ENCODE results near the gene CNNM3. TPM values are rescaled to one million over a fixed set of nuclear protein-coding genes. Genes with fewer than 3 reads are reported as not detected.
A peak's percentile ranks its signal among the peaks of the same experiment; 100 is the strongest.

Gene CNNM3
- total RNA-seq, 4 donors from 2014 or later = 3.7 to 10.2 (median 5.5) TPM

- Histone ChIP-seq H3K4me3 (no peak overlapping the region), H3K36me3 (peaks cover 12 to 69% (median 17%) of the 10 kb centered on the region in 3 donors), H3K27me3 (no peaks in the 10 kb centered on the region), H3K27ac (peak overlapping the region in 1 of 4 donors; percentile 42), H3K4me1 (peaks cover 13 to 55% (median 22%) of the 10 kb centered on the region in 3 donors), H3K9me3 (no peaks in the 10 kb centered on the region)
- WGBS, 2 donors = 58 to 76% methylated on average over 3 to 4 of the region's 4 CpGs
- TF ChIP-seq CTCF (IDR thresholded peaks at IDR 0.05) (no peak), POLR2A (IDR thresholded peaks at IDR 0.05) (no peak)
- intact Hi-C loops (cut with DNase I) = no loop called here
- no peak for DNase-seq
Measured at GRCh38 chr2:96822786-96823185, 6.7 kb downstream of the CNNM3 start.

- H3K27me3 ChIP-seq = no peaks in the 10 kb centered on the region
- peak overlapping the region in 1 of 4 donors; percentile 42 for H3K27ac ChIP-seq
- H3K4me1 ChIP-seq = peaks cover 11 to 51% (median 18%) of the 10 kb centered on the region in 3 donors
- H3K36me3 ChIP-seq = peaks cover 16 to 73% (median 21%) of the 10 kb centered on the region in 3 donors
- H3K9me3 ChIP-seq = no peaks in the 10 kb centered on the region
- H3K4me3 ChIP-seq = no peak overlapping the region
- DNase-seq = no peak
- intact Hi-C loops (cut with DNase I) = no loop called here
- 75 to 80% methylated on average over 2 of the region's 11 CpGs for WGBS, 2 donors
- TF ChIP-seq POLR2A (IDR thresholded peaks at IDR 0.05) (no peak), CTCF (IDR thresholded peaks at IDR 0.05) (no peak)
Measured at GRCh38 chr2:96823198-96823597, 7.1 kb downstream of the CNNM3 start.

GRCh38 chr2:96824079-96824870 is 8.2 kb downstream of the CNNM3 start:
- H3K27me3 ChIP-seq = no peaks in the 10 kb centered on the region
- no peak overlapping the region for H3K27ac ChIP-seq
- intact Hi-C loops (cut with DNase I) = no loop called here
- H3K36me3 ChIP-seq = peaks cover 24 to 75% (median 25%) of the 10 kb centered on the region in 3 donors
- no peaks in the 10 kb centered on the region for H3K9me3 ChIP-seq
- H3K4me3 ChIP-seq = no peak overlapping the region
- no peak for DNase-seq
- no peak for TF ChIP-seq POLR2A (IDR thresholded peaks at IDR 0.05)
- TF ChIP-seq CTCF (IDR thresholded peaks at IDR 0.05) = no peak
- 73 to 75% methylated on average over 5 to 6 of the region's 6 CpGs for WGBS, 2 donors
- peaks cover 7 to 40% (median 7%) of the 10 kb centered on the region in 3 donors for H3K4me1 ChIP-seq

- Histone ChIP-seq H3K36me3 (peaks cover 26 to 77% (median 32%) of the 10 kb centered on the region in 3 donors), H3K4me3 (no peak overlapping the region), H3K27me3 (no peaks in the 10 kb centered on the region), H3K9me3 (no peaks in the 10 kb centered on the region), H3K27ac (no peak overlapping the region), H3K4me1 (peaks cover 0 to 32% (median 3%) of the 10 kb centered on the region in 3 donors)
- TF ChIP-seq POLR2A (IDR thresholded peaks at IDR 0.05) (no peak), CTCF (IDR thresholded peaks at IDR 0.05) (no peak)
- 83 to 90% methylated on average over 2 to 11 of the region's 14 CpGs for WGBS, 2 donors
- no peak for DNase-seq
- intact Hi-C loops (cut with DNase I) = no loop called here
Measured at GRCh38 chr2:96825057-96825456, 9.0 kb downstream of the CNNM3 start.

- intact Hi-C loops (cut with DNase I) = no loop called here
- Histone ChIP-seq H3K36me3 (peaks cover 28 to 93% (median 29%) of the 10 kb centered on the region in 3 donors), H3K4me3 (no peak overlapping the region), H3K4me1 (peaks cover 0 to 17% (median 0%) of the 10 kb centered on the region in 3 donors), H3K9me3 (no peaks in the 10 kb centered on the region), H3K27ac (no peak overlapping the region), H3K27me3 (no peaks in the 10 kb centered on the region)
- 92 to 96% methylated on average over 9 to 15 of the region's 22 CpGs for WGBS, 2 donors
- DNase-seq = no peak
- no peak for TF ChIP-seq CTCF (IDR thresholded peaks at IDR 0.05)
- no peak for TF ChIP-seq POLR2A (IDR thresholded peaks at IDR 0.05)
Measured at GRCh38 chr2:96826546-96827278, 10.6 kb downstream of the CNNM3 start.
